Left lung (tissue), 10 donors: ENCODE data around the gene AP3S1. TPM values are rescaled to one million over a fixed set of nuclear protein-coding genes. Genes with fewer than 3 reads are reported as not detected.
"Not testable (repeated sequence)": the region's sequence is repeated elsewhere in the genome, so short reads cannot be mapped to it uniquely, and the experiment has no call there.

Experiments used
- ATAC-seq: fragments of 200-7000 bp; cut with Tn5 transposase; one replicate; pipeline ENCODE4 v1.9.1; 2020; ENCODE audit warnings: moderate library complexity
- DNase-seq, 4 donors: peaks; one replicate each; pipeline ENCODE4 v3.0.0-alpha.2; 2013 to 2020
- H3K27ac ChIP-seq, 2 donors: fragments of 200-600 bp; sonication (generic) in 1 of 2; one replicate each; pipeline versions ENCODE4 v1.5.0 to v1.8.0; 2020 to 2021
- H3K27me3 ChIP-seq, 2 donors: fragments of 200-600 bp; sonication (generic) in 1 of 2; one replicate each; pipeline versions ENCODE4 v1.5.0 to v1.8.0; 2020 to 2021
- H3K36me3 ChIP-seq, 2 donors: fragments of 200-600 bp; sonication (generic) in 1 of 2; one replicate each; pipeline versions ENCODE4 v1.5.0 to v1.8.0; 2020 to 2021
- H3K4me1 ChIP-seq, 2 donors: fragments of 200-600 bp; one replicate each; pipeline ENCODE4 v1.8.0; 2021
- H3K4me3 ChIP-seq, 2 donors: fragments of 200-600 bp; sonication (generic) in 1 of 2; one replicate each; pipeline versions ENCODE4 v1.5.0 to v1.8.0; 2020 to 2021; ENCODE audit warnings: mild to moderate bottlenecking in 1 of 2
- H3K9me3 ChIP-seq, 2 donors: fragments of 200-600 bp; sonication (generic) in 1 of 2; one replicate each; pipeline versions ENCODE4 v1.5.0 to v1.8.0; 2020 to 2021
- intact Hi-C, 2 donors: fragments of 100-400 bp; cut with DNase I; formaldehyde crosslinking; loops; one replicate each; pipeline versions ENCODE4 v1.11.2 to v1.14.2; 2022
- polyA plus RNA-seq, 6 donors: library from polyadenylated mRNA; unstranded; fragments of 120-200 nt; gene quantifications; one replicate each; pipeline ENCODE4 v1.2.1, GENCODE V29; 2013; ENCODE audit not compliant: insufficient read length in 6 of 6
- total RNA-seq, 2 donors: library from RNA; stranded (reverse); fragmentation: NEBNext Ultra II Directional; extraction: Animal tissue kit (Norgen Biotek cat#: 25700); gene quantifications; one replicate each; pipeline ENCODE4 v1.2.1, GENCODE V29; 2021
- TF ChIP-seq, protein P1 (sequence below), 2 donors: fragments of 200-600 bp; sonication (generic) in 1 of 2; IDR thresholded peaks; one replicate each; pipeline versions ENCODE4 v1.5.0 to v1.8.0; 2021; ENCODE audit warnings: antibody characterized with exemption in 2 of 2
- donor health status: DM: no; HTN: yes; CAD: no.
- donor health status: DM: no; HTN: no; CAD: no.

The AP3S1 gene
- total and polyA plus RNA-seq, 8 donors = 77.1 to 149 (median 132) TPM

DNA sequence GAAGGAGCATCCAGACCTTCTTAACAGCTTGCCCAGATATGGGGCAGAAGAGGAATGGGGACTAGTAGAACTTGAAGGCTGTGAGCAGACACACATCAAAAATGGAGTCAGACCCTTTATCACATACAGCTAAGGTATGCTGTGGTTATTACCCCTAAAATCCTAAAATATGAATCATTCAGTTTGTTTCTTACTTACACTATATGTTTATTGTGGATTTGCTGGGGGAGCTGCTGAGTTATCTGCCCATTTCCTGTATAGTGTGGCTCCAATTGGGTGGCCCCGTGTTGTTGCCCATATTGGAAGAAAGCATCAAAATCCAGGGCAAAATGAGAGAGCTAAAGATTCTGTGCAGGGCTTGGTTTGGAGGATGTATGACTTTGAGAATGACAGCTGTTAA is 56.9 kb downstream of the AP3S1 start:
- Histone ChIP-seq H3K4me3 (no peak overlapping the region), H3K36me3 (peaks cover 0 to 10% of the 10 kb centered on the region in 2 donors), H3K9me3 (no peaks in the 10 kb centered on the region), H3K4me1 (no peaks in the 10 kb centered on the region), H3K27me3 (no peaks in the 10 kb centered on the region), H3K27ac (no peak overlapping the region)
- ATAC-seq = no peak
- no peak for DNase-seq
- TF ChIP-seq, protein P1, sequence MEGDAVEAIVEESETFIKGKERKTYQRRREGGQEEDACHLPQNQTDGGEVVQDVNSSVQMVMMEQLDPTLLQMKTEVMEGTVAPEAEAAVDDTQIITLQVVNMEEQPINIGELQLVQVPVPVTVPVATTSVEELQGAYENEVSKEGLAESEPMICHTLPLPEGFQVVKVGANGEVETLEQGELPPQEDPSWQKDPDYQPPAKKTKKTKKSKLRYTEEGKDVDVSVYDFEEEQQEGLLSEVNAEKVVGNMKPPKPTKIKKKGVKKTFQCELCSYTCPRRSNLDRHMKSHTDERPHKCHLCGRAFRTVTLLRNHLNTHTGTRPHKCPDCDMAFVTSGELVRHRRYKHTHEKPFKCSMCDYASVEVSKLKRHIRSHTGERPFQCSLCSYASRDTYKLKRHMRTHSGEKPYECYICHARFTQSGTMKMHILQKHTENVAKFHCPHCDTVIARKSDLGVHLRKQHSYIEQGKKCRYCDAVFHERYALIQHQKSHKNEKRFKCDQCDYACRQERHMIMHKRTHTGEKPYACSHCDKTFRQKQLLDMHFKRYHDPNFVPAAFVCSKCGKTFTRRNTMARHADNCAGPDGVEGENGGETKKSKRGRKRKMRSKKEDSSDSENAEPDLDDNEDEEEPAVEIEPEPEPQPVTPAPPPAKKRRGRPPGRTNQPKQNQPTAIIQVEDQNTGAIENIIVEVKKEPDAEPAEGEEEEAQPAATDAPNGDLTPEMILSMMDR (IDR thresholded peaks at IDR 0.05) = no peak
- intact Hi-C loops = no loop called here

DNA sequence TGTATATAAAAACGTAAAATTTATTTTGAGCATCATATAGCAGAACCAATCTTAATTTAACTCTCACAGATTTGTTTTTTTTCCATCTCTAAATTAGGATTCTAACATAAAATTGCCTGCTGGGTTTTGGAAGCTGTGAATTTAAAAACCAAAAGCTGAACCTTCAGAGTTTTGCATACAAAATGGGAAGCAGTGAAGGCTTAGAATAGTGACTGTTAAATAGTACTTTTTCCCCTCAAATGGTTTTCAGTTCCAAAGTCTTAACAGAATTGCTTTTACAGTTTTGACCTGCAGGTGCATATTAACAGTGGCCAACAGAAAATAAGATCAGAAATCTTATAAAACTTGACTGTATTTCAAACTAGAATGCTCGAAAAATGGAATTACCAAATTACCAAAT is 65.4 kb downstream of the AP3S1 start:
- intact Hi-C loops = no loop called here
- Histone ChIP-seq H3K4me3 (no peak overlapping the region), H3K27me3 (no peaks in the 10 kb centered on the region), H3K4me1 (no peaks in the 10 kb centered on the region), H3K9me3 (no peaks in the 10 kb centered on the region), H3K36me3 (no peaks in the 10 kb centered on the region), H3K27ac (no peak overlapping the region)
- no peak for ATAC-seq
- TF ChIP-seq, protein P1 (IDR thresholded peaks at IDR 0.05) = no peak
- DNase-seq = no peak

DNA sequence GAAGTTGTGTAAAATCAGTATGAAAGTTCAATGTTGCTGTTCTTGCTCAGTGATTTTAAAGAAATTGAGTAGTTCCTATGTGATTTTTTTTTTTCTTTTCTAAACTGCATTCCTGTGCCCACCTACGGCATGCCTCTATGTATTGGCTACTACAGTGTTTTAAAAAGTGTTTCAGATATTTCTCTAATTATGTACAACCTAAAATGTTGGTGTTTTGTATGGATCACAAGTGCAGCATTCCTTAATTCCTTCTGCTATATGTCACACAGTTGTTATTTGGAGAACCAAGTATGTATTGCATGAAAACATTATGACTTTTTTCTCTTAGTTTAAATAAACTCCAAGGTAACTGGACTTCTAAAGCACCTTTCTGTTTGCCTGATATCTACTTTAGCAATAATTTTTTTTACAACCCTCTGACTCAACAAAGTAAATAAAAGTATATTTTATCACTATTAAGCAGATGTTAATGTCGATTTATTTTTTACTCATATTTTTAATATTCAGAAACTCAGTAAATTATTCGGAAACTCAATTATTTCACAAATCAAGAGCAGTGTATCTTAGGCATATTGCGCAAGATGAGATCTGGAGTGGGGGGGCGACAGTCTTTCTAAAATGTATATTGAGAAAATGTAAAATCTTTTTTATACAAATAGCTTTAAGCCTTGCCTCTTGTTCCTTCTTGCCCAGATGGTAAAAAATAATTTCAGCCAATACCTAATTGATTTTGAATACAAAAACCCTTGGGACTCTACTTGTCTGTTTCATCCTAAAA is 72.1 kb downstream of the AP3S1 start:
- DNase-seq, ATAC-seq, intact Hi-C loops: not testable (repeated sequence)

DNA sequence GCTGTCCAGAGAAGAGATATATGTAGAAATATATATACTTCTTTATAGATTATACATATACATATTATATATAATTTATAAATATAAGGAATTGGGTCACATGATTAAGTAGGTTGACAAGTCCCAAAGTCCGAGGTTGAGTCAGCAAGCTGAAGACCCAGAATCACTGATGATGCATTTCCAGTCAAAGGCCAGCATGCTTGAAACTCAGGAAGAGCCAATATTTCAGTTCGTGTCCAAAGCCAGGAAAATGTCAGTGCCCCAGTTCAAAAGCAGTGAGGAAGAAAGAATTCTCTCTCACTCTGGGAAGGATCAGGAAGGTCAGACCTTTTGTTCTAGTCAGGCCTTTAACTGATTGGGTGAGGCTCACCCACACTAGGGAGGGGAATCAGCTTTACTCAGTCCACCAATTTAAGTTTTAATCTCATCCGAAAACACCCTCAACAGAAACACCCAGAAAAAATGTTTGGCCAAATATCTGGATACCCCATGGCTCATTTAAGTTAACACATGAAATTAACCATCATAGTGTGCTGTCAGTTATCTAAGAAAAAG is 78.5 kb downstream of the AP3S1 start:
- no peak for DNase-seq
- Histone ChIP-seq H3K9me3 (no peaks in the 10 kb centered on the region), H3K36me3 (peaks cover 0 to 4% of the 10 kb centered on the region in 2 donors), H3K4me3 (no peak overlapping the region), H3K27me3 (no peaks in the 10 kb centered on the region), H3K4me1 (no peaks in the 10 kb centered on the region), H3K27ac (no peak overlapping the region)
- intact Hi-C loops = no loop called here
- TF ChIP-seq, protein P1 (IDR thresholded peaks at IDR 0.05) = no peak
- ATAC-seq = no peak

More for the DNA sequence above, 72.1 kb downstream of the AP3S1 start:
- H3K27me3 ChIP-seq, H3K9me3 ChIP-seq, H3K4me1 ChIP-seq, H3K27ac ChIP-seq, H3K4me3 ChIP-seq: not testable (repeated sequence)
- H3K36me3 ChIP-seq = peaks cover 0 to 11% of the 10 kb centered on the region in 2 donors

DNA sequence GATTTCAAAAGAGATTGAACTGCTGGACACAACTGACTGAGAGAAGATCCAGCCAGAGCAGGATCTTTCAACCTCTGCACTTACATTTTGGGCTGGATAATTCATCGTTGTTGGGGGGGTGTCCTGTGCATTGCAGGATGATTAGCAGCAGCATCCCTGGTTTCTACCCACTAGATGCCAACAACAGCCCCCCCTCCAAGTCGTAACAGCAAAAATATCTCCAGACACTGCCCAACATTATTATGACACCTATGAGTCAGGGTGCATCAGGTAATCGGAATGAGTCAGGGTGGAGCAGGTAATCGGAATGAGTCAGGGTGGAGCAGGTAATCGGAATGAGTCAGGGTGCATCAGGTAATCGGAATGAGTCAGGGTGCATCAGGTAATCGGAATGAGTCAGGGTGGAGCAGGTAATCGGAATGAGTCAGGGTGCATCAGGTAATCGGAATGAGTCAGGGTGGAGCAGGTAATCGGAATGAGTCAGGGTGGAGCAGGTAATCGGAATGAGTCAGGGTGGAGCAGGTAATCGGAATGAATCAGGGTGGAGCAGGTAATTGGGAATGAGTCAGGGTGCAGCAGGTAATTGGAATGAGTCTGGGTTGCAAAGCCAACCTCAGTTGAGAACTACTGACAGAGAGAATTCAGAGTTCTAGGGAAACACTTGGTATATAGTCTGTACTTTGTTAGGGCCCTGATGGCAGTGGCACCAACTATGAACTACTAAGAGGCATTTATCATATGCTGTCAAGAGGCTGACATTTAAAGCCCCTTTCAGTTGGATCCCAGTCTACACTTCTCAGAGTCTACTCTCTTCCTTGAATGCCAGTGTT is 87.1 kb downstream of the AP3S1 start:
- H3K4me3 ChIP-seq, intact Hi-C loops, H3K27ac ChIP-seq: not testable (repeated sequence)

DNA sequence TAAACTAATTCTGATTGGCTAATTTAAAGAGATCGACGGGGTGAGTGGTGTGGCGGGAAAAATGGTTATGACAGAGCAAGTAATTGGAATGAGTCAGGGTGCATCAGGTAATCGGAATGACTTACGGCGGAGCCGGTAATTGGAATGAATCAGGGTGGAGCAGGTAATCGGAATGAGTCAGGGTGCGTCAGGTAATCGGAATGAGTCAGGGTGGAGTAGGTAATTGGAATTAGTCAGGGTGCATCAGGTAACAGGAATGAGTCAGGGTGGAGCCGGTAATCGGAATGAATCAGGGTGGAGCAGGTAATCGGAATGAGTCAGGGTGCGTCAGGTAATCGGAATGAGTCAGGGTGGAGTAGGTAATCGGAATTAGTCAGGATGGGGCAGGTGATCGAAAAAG is 88.4 kb downstream of the AP3S1 start:
- H3K4me3 ChIP-seq, H3K9me3 ChIP-seq, H3K27me3 ChIP-seq, ATAC-seq, DNase-seq, H3K27ac ChIP-seq, intact Hi-C loops, H3K4me1 ChIP-seq, H3K36me3 ChIP-seq: not testable (repeated sequence)

More for the DNA sequence above, 87.1 kb downstream of the AP3S1 start:
- H3K36me3 ChIP-seq, H3K27me3 ChIP-seq, H3K9me3 ChIP-seq, ATAC-seq, DNase-seq, H3K4me1 ChIP-seq: not testable (repeated sequence)
